ENCODE data around the gene IFTAP.

IFTAP gene

DNA sequence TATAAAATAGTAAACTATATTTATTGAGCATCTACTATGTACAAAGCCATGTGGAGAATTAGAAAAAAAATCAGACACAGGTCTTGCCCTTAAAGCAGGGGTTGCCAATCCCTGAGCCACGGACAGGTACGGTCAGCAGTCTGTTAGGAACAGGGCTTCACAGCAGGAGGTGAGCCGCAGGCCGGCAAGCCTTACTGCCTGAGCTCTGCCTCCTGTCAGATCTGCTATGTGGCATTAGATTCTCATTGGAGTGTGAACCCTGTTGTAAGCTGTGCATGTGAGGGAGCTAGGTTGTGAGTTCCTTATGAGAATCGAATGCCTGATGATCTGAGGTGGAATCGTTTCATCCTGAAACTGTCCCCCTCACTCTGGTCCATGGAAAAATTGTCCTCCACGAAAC, 5.9 kb downstream of the IFTAP start:
- no peak for DNase-seq

DNA sequence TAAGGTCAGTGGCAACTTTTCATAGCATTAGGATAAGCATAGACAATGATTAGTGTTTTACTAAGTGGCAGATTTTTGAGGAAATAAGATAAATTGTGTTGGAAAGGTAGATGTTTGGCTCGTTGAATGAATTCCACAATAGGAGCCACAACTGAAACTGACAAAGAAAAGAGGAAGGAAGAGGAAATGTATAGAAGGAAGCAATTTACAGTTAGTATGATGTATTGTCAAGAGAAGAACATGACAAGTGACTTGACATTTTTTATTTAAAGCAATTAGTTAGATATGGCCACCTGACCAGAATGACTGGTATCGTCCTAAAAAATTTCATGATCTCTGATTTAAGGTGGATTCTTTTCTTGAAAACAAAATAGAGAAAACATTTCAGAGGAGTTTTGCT, 6.9 kb downstream of the IFTAP start:
- DNase-seq = no peak

DNA sequence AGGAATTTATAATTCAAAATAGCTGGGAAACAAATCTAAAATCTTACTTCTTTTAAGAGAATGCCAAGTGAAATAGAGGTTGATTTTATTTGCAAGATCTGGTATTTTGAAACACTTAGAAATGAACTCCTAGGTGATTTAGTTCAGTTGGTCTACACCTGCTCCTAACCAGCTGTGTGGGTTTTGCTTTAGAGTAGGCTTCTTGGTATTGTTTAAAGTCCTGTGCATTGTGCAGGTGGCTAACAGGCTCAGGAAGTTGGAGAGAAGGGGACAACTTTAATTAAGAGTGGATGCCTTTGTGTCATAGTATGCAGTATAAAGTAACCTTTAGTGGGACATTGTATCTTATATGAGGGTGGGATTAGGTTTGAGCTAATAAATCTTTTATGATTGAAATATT, 7.8 kb downstream of the IFTAP start:
- no peak for DNase-seq

DNA sequence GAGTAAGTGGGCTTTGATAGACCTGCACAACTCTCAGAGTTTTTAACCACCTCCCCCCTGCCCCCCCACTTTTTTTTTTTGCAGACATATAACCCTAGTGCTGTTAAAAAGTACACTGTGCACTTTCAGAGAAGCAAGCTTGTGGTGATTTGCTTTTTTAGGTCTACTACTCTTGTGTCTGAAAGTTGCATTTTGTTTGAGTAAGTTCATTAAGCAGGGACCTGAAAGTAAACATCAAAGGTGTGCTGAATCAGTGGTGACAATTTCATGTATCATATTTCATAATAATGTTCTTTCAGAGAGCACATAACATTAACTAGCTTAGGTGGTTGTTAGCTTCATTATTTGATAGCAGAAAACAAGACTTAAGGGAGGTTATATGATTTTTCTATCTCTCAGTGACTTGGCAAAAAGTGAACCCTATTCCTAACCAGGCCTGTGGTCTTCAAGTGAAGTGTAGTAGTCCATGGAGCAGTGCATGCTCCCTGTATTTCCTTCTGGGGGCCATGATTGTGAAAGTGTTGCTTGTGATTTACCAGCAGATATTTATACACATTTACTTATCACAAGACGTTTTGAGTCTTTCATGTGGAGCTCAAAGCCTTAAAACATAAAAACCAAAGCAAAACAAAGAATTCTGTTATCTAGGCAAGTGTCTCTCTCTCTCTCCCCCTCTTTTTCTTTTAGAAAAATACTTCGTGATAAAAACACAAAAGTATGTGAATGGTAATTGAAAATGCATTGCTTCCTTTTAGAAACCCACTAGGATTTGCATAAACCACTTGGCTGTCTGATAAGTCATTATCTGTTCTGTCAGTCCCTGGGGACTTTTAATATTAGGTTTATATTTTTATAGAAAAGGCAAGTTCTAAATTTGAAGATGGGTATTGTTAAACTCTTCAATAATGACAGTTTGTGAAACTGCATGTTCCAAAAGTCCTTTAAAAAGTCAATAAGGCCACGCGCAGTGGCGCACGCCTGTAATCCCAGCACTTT, 11.2 kb downstream of the IFTAP start:
- no peak for DNase-seq

DNA sequence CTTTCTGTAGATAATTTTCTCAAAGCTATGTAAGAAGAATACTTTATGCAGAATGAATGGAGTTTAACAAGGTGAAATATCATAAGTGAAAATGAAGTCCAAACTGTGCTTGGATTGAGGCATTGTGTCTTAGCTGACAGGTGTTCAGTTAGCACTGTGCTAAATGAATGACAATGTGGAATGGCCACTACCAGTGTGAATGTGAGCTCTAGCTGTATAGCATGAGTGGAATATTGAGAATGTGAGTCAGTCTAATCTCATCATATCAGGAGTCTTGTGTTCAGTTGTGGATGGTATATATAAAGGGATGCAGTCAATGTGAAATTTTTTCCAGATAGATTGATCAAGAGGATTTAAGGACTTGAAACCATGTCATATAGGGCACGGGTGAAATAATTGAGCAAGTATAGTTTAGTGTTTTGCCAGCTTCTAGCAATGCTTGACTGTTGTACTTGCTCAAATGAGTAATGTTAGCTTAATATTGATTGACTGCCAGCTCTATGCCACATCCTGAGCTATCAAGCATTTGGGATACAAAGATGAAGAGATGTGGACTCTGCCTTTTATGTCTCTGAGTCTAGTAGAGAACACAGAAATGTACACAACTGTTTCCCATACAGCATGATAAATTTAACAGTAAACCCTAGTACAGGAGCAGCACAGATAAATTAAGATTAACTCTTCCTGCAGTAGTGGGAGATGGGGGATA, 14.3 kb downstream of the IFTAP start:
- DNase-seq = no peak

DNA sequence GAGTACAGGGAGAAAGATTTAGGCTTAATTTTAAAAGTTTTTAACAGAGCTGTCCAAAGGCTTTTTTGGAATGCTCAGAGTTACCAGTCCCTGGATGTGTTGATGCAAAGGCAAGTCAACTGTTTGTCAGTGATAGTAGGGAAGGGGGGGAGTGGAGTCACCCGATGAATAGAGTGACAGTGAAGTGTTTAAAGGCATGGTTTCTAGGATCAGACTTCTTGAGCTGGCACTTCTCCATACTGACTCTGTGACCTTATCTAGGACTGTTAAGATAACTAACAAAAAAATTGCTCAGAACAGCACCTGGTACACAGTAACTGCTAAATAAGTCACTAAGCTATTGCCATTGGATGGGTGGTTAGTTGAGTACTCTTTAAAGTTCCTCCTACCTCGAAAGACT, 15.1 kb downstream of the IFTAP start:
- no peak for DNase-seq

DNA sequence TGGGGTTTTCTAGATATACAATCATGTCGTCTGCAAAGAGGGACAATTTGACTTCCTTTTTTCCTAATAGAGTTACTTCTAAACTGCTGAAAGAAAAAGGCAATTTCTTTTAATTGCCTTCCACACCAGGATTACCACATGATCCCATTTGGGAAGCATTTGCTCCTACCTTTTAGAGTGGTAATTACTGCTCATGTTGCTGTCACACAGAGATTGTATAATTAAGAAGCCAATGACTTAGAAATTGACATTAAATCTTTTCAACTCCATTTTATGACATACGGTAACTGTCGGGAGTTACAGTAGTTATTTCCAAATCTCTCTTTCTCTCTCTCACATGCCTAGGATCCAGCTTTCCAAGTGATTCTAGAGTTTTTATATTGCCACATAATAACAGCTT, 21.5 kb downstream of the IFTAP start:
- no peak for DNase-seq

DNA sequence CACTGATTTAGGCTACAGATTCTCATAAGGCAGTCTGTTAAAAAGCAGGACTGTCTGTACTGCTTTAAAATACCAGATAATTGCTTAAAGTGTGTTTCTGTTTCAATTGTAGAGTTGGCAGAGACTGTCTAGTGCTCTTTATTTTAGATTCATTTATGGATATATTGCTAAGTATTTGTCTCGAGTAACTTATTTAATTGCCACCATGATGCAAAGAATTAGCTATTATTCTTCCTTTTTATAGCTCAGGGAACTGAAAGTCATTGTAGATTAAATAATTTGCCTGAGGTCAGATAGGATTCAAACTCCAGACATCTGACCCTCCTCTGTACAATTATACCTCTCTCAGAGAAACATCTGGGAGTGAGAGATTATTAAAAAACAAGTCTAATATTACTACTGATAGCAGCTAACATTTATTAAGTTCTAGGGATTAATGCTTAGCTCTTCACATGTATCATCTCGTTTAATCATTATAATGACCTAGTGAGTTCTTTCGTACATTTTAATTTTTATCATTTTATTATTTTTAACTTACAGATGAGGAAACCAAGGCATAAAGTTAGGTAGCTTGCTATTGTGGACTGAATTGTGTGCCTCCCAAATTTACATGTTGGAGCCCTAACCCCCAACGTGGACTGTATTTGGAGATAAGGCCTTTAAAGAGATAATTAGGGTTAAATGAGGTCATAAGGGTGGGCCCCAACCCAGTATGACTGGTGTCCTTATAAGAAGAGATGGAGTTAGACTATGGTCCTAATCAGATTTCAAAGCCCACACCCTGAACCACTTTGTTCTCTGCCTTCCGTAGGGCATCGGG, 23.5 kb downstream of the IFTAP start:
- DNase-seq = no peak

DNA sequence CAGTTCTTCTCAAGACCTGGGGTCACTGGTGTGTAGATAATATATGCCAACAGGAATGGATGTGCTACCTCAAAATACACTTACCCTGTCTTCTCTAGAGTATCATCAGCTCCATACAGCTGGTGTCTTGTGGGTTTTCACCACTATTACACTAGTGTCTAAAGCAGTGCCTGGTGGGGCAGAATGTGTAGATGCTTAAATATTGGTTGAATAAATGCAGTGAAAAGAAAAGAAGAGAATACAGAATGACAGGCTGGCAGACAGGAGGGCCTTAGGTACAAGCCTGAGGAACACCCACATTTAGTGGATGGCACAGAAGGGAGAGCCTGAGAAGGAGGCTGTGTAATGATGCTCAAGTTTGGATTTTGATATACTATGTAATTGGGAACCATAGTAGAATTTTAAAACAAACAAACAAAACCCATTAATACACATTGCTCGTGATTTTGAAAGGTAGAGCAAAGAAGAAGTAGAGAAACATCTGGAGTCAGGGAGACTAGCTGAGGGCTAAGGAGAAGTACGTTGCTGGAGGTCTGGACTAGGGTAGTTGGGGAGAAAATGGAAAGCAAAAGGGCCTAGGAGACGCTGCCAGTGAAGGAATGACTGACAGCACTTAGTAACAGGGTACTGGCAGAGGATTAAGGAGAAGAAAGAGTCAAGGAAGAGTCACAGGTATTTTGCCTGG, 24.2 kb downstream of the IFTAP start:
- DNase-seq = no peak

DNA sequence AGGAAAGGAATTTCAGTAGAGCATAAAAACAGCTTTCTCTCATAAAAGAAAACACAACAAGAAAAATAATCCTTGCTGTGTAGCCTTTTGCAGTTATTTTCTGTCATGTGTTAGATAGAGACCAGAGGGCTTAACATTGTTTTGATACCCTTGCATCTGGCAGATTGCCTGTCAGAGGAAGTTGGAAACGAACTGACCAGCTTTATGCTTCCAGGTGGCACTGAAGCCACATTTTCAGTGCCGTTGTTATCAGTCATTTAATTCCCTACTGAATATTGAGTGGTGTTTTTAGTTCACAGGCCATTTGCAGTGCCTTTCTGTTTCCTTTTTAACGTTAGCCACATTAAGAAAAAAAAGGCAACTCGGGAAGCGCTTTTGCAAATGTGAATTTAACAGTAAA, 25.2 kb downstream of the IFTAP start:
- DNase-seq = no peak

DNA sequence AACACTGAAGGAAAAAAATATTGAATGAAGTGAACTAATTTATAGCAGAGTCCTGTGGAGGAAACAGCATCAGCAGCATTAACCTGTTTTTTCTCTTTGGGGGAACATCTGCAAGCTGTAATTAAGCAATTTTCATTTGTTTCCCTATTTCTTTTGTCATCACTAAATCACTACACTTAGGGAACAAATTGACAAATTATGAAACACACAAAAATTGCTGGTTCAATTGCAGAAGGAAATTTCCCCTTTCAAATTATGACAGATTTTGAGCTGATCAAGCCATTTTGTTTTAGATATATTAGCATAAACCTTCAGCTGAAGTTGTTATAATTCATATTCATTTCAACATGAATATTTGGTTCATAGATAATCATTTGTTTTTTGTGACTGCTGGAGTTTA, 25.9 kb downstream of the IFTAP start:
- DNase-seq = no peak

DNA sequence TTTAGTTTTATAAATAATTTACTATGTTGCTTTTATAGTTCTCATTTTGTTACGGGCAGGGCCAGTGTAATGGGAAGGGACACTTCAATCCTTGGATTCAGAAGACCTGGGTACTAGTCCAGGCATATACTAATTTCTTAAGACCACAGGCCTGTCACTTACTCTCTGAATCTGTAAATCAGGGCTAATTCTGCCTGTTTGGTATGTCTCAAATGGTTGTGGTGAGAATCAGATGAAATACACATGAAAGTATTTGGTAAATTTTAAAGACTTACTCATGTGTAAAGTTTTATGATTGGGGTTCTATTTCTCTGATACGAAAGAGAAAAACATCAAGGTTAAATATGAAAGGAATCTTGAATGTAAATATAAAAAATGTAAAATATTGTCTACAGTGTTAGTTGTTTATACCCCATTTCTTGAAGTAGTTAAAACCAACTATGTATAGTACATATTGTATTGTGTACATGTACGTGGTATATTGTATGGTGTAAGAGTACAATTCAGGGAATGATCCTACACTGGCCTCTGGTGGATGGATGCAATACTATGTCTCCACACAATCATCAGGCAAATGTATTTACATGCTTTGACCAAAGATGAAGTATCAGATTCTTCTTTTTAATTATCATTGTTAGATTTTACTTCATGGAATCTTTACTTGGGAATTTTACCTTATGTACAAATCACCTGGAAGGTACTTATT, 28.3 kb downstream of the IFTAP start:
- DNase-seq = no peak

DNA sequence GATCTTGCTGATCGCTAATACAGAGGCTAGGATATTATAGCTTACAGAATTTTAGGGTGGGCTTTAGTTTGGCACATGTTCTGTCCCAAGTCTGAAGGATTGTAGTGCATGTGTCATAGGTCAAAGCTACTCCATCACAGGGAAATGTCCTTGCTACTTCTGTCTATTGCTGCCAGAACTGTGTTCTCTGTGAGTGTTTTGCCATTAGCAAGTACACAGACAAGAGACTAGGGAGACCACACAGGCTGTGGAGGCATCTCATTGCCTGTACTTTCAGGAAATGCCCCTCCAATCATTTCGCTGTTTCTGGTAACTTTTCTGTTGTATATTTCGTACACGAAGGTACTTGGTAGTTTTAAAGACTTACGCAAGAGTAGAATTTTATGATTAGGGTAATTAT, 29.2 kb downstream of the IFTAP start:
- DNase-seq = no peak

DNA sequence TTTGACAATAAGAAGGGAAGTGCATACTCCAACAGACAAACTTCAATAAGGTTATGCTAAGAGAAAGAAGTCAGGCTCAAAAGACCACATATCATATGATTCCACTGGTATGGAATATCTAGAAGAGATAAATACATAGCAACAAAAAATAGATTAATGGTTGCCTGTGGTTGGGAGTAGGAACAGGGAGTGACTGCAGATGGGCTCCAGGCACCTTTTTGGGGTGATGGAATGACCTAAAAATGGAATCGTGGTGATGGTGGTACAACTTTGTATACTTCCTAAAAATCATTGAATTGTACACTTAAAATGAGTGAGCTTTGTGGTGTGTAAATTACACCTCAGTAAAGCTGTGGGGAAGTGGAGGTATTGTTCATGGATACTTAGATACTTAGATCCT, 32.7 kb downstream of the IFTAP start:
- no peak for DNase-seq

DNA sequence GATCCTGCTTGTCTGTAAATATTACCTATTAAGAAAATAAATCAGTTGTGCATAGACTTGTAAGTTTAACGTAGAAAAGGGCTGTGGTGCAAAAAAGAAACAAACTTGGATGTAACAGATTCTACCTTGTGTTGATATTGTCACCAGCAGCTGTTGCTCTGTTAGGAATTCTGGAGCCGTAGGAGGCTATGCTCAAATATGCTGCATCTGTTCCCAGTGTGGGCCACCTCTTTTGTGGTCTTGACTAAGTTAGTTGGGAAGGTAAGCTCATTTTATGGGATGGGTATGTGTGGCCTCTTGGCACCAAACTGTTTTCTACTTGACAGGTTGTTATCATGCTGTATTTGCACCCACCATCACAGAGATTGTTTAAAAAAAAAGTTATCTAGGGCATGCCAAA, 33.2 kb downstream of the IFTAP start:
- DNase-seq = no peak

DNA sequence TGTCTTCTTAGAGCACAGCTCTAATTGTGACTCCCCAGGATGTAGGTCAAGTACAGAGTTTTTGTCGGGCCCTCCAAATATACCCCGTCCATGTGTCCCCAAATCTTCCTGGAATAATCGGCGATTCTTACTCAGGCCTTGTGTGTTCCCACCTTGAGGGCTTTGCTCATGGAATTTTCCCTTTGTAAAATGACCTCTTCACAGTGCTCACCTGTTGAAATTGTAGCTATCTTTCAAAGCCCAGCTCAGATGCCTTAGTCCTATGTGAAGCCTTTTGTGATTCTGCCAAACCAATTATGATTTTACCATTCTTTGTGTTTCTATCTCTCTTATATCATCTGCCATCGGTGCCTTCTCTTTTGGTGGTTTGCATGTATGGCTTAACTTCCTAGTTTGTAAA, 33.8 kb downstream of the IFTAP start:
- no peak for DNase-seq

DNA sequence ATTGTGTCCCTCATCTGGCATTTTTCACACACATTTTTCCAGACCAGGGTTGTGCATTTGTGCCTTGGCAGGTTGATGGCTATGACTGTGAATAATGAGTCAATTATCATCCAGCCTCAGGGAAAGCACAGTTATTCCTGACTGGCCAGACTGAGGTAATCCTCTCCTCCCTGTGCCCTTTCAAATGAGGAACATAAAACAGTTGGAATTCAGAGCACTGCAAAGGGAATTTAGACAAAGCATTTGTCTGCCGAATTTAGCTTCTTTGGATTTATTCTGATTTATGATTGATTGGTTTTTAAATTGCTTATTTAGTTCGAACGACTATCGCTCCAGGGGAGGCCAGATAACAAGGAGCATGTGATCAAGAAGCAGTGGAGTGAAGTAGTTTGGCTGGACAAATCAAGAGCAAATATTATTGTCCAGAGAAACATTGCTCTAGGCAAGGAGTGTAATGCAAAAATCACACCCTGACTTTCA, 34.5 kb downstream of the IFTAP start:
- no peak for DNase-seq

DNA sequence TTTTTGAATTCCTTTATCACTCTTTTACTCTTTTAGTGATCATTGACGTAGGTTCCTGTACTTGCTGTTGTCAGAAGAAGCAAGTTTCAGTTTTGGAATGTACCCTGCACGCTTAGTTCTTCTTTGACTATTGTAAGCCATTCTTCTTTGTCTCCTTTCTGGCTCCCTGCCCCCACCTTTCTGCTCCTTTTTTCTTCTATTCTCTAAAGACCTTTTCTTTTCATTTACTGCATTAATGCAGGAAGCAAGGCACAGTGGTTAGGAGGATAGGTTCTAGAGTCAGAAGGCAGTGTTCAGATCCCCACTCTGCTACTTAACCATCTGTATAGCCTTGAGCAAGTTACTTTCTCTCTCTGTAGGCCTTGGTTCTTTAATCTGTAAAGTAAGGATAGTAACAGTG, 37.5 kb downstream of the IFTAP start:
- no peak for DNase-seq

DNA sequence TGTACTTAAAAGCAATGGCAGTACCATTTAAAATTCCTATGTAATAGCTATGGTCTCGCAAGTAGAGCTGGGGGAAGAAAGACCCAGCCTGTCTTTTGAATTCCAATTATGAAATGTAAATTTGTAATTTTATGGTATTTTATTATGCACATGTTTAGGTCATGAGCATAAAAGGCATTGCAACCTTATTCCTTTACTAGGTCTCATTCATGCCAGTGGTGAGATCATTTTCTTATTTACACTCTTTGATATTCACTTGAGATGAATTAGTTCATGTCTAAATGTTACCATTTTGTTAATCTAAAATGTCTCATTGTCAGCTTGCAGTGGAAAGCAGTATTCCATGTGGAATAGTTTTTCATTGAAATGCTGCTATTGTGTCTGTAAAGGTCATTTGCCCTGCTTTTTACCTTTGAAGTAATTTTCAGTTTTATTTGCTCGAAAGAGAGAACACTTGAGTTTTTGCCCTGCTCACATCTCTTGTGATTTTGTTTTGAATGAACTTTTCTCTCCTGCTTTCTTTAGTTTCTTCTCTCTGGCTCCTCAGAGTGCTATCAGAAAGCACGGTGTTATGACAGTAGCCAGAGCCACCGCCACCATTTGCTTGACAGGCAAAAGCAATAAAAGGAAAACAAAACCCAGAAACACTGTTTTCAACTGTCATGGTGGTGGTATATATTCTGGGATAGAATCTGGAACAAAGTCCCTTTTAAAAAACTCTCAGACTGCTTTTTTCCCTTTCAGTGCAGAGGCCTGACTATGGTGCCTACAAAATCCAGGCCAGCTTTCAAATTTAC, 41.0 kb downstream of the IFTAP start:
- DNase-seq = no peak

DNA sequence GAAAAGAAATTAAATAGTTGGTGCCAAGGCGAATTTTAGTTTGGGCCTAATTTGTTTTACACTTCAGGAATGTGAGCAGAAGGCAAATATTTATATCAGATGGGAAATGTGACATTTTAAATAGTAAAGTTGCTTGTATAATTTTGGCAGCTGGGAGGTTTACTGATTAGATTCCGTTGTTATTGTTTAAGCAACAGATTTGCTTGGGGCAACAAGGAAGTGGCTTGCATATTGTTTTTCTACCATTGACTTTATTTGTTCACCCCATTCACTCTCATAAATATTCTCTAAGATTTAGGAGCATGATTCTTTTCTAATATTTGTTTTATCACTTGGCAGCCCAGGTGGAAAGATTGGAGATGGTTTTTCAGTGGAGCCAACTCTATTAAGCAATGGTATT, 44.3 kb downstream of the IFTAP start:
- no peak for DNase-seq

DNA sequence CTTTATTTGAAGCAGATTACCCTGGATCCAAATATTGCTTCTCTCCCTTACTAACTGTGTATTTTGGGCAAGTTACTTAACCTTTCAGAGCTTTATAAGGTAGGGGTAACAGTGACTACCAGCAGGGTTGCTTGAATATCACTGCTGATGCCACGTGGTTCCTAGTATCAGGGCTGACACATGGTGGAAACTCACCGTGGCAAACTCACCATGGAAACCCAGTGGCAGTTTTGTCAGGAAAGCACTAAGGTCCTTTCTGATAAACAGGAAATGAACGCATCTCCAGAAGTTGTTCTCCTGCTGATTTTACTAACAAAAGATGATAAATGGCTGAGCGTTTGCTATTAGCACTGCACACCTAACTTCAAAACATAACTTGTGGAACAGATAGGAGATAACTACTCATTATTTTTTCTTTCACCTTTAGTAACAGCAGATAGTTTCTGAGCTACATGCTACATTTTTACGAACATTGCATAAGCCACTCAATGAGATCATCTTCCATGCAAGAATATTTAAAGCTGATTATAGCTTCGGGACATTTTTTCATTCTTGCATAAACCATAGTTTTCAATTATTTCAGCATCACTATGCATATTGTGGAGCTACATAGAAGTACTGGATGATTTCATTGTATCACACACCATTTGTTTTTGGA, 63.4 kb downstream of the IFTAP start:
- no peak for DNase-seq
